HCT116 (cell line): Measurements from ENCODE around the gene TAOK3. TPM values are rescaled to one million over a fixed set of nuclear protein-coding genes. Genes with fewer than 3 reads are reported as not detected.

ENCODE experiments used
- ATAC-seq: fragments of 200-7000 bp; cut with Tn5 transposase; 2 replicates; pipeline ENCODE4 v1.9.1; 2020; ENCODE audit warnings: mild to moderate bottlenecking, moderate library complexity
- BruUV-seq: library from RNA; stranded (reverse); fragments of 400-500 nt; replicated peaks from 2 replicates; lab custom pipeline; 2021; lab: Mats Ljungman, UMichigan
- CTCF ChIA-PET: fragments of 300-600 bp; sonication (Branson Sonifier 250); formaldehyde crosslinking; loops from one replicate; lab custom pipeline; 2021; ENCODE audit warnings: antibody characterized with exemption; lab: Charles Lee
- POLR2A ChIA-PET: fragments of 300-600, 350-600 bp; sonication (Branson Sonifier 250); formaldehyde crosslinking; loops from one replicate; lab custom pipeline; 2021; ENCODE audit warnings: antibody characterized with exemption; lab: Charles Lee
- RAD21 ChIA-PET, 2 experiments: fragments of 300-600 bp; sonication (Branson Sonifier 250); formaldehyde crosslinking; loops; one replicate each; lab custom pipeline; 2023; ENCODE audit warnings: low total read pairs in 2 of 2; ENCODE audit not compliant: uncharacterized antibody in 2 of 2, unreplicated experiment in 2 of 2, low non-redundant PET in 1 of 2; lab: Charles Lee
- DNase-seq: peaks from one replicate; pipeline ENCODE4 v3.0.0-alpha.2; 2010; ENCODE audit warnings: low read depth, low spot score
- H2AFZ ChIP-seq: fragments of 200-600 bp; shearing (Covaris generic), sonication (generic); 2 replicates; pipeline ENCODE4 v1.6.1; 2017; ENCODE audit warnings: low read depth, mixed run types, mixed read lengths, antibody characterized with exemption, low read length; ENCODE audit not compliant: poor library complexity, severe bottlenecking
- H3K27ac ChIP-seq: 2 replicates; pipeline ENCODE4 v1.5.1; 2012; ENCODE audit warnings: low read depth, low read length
- H3K27me3 ChIP-seq: fragments of 200-600 bp; sonication (generic); 2 replicates; pipeline ENCODE4 v1.6.1; 2016; ENCODE audit warnings: mixed run types, low read length, mixed read lengths; ENCODE audit not compliant: insufficient read depth
- H3K36me3 ChIP-seq, 2 experiments: fragments of 200-500 bp in 1 of 2; fragments of 200-600 bp in 1 of 2; sonication (Bioruptor generic) in 1 of 2; sonication (generic) in 1 of 2; 2 replicates each; pipeline versions ENCODE4 v1.5.1 to v1.6.1; 2014 to 2016; ENCODE audit warnings: low read length in 2 of 2, inconsistent platforms in 1 of 2, mixed read lengths in 1 of 2, mixed run types in 1 of 2; ENCODE audit not compliant: insufficient read depth in 2 of 2, control insufficient read depth in 1 of 2
- H3K4me1 ChIP-seq, 2 experiments: fragments of 200-600 bp in 1 of 2; sonication (generic) in 1 of 2; 2 replicates each; pipeline versions ENCODE4 v1.5.1 to v1.6.1; 2012 to 2017; ENCODE audit warnings: low read length in 2 of 2, inconsistent platforms in 1 of 2, mild to moderate bottlenecking in 1 of 2, mixed read lengths in 1 of 2, mixed run types in 1 of 2, moderate library complexity in 1 of 2; ENCODE audit not compliant: insufficient read depth in 2 of 2, control insufficient read depth in 1 of 2
- H3K4me2 ChIP-seq: fragments of 200-600 bp; sonication (generic); 2 replicates; pipeline ENCODE4 v1.6.1; 2017; ENCODE audit warnings: mixed run types, low read length, mixed read lengths
- H3K4me3 ChIP-seq, 2 experiments: fragments of 200-600 bp in 1 of 2; sonication (generic) in 1 of 2; replicated peaks in 1 of 2; 2 replicates each; pipeline ENCODE4 v1.5.1; 2011 to 2016; ENCODE audit warnings: low read length in 2 of 2, control low read depth in 1 of 2, low read depth in 1 of 2, mild to moderate bottlenecking in 1 of 2, mixed read lengths in 1 of 2, mixed run types in 1 of 2
- H3K79me2 ChIP-seq: fragments of 200-600 bp; sonication (generic); 2 replicates; pipeline ENCODE4 v1.6.1; 2017; ENCODE audit warnings: mild to moderate bottlenecking, mixed run types, low read length, moderate library complexity, mixed read lengths; ENCODE audit not compliant: insufficient read depth
- H3K9ac ChIP-seq: fragments of 200-600 bp; sonication (generic); 2 replicates; pipeline ENCODE4 v1.6.1; 2016; ENCODE audit warnings: low read length, mixed read lengths
- H3K9me2 ChIP-seq: fragments of 200-600 bp; sonication (generic), shearing (Covaris generic); 2 replicates; pipeline ENCODE4 v1.6.1; 2017; ENCODE audit warnings: mixed run types, mild to moderate bottlenecking, moderate library complexity; ENCODE audit not compliant: insufficient read depth
- H3K9me3 ChIP-seq, 2 experiments: fragments of 200-500 bp in 1 of 2; fragments of 200-600 bp in 1 of 2; sonication (Bioruptor generic) in 1 of 2; sonication (generic) in 1 of 2; 2 replicates each; pipeline ENCODE4 v1.6.1; 2014 to 2017; ENCODE audit warnings: low read length in 2 of 2, mixed read lengths in 2 of 2, inconsistent platforms in 1 of 2, low read depth in 1 of 2, mild to moderate bottlenecking in 1 of 2, mixed run types in 1 of 2, moderate library complexity in 1 of 2; ENCODE audit not compliant: control insufficient read depth in 1 of 2, insufficient read depth in 1 of 2
- H4K20me1 ChIP-seq: fragments of 200-600 bp; sonication (generic), shearing (Covaris generic); 2 replicates; pipeline ENCODE4 v1.6.1; 2017; ENCODE audit warnings: mixed run types, mild to moderate bottlenecking, moderate library complexity; ENCODE audit not compliant: insufficient read depth
- CBX3 ChIP-seq: IDR thresholded peaks from 2 replicates; pipeline ENCODE4 v1.6.1; 2012; ENCODE audit warnings: low read depth
- EGR1 ChIP-seq: IDR thresholded peaks from 2 replicates; pipeline ENCODE4 v1.6.1; 2012; ENCODE audit warnings: low read depth
- EZH2 ChIP-seq: fragments of 200-600 bp; sonication (generic); IDR thresholded peaks from 2 replicates; pipeline ENCODE4 v1.6.1; 2017; ENCODE audit warnings: antibody characterized with exemption, mixed run types
- EZH2phosphoT487 ChIP-seq: fragments of 200-600 bp; IDR thresholded peaks from 2 replicates; pipeline ENCODE4 v1.6.1; 2018; ENCODE audit warnings: antibody characterized with exemption, borderline replicate concordance
- FOSL1 ChIP-seq: IDR thresholded peaks from 2 replicates; pipeline ENCODE4 v1.6.1; 2012; ENCODE audit warnings: low read depth
- JUND ChIP-seq: IDR thresholded peaks from 2 replicates; pipeline ENCODE4 v1.6.1; 2012
- RAD21 ChIP-seq: IDR thresholded peaks from 2 replicates; pipeline ENCODE4 v1.6.1; 2012; ENCODE audit warnings: low read depth, mild to moderate bottlenecking
- SRF ChIP-seq: IDR thresholded peaks from 2 replicates; pipeline ENCODE4 v1.6.1; 2012; ENCODE audit warnings: low read depth
- TCF7L2 ChIP-seq: IDR thresholded peaks from 2 replicates; pipeline ENCODE4 v1.7.0; 2011; ENCODE audit warnings: borderline replicate concordance, inconsistent platforms; ENCODE audit not compliant: insufficient read depth, insufficient read length; ENCODE audit errors: extremely low read depth
- ZFX ChIP-seq: fragments of 450-650 bp; IDR thresholded peaks from 2 replicates; pipeline ENCODE4 v1.6.1; 2017
- ZNF274 ChIP-seq: fragments of 200-500 bp; sonication (Bioruptor generic); IDR thresholded peaks from 2 replicates; pipeline ENCODE4 v1.6.1; 2014; ENCODE audit warnings: mild to moderate bottlenecking, low read depth, low read length, inconsistent platforms
- intact Hi-C: fragments of 100-400 bp; cut with micrococcal nuclease; formaldehyde crosslinking; loops from 2 replicates; pipeline ENCODE4 v1.10.0; 2022
- total RNA-seq: library from RNA; stranded (reverse); gene quantifications from one replicate; pipeline ENCODE4 v1.2.1, GENCODE V29; 2021; ENCODE audit not compliant: unreplicated experiment
- TF ChIP-seq, protein P1 (sequence below): IDR thresholded peaks from 2 replicates; pipeline ENCODE4 v1.6.1; 2011; ENCODE audit warnings: mild to moderate bottlenecking, low read length, moderate library complexity; ENCODE audit not compliant: insufficient replicate concordance; ENCODE audit errors: extremely low read depth
- TF ChIP-seq, protein P2 (sequence below): IDR thresholded peaks from 2 replicates; pipeline ENCODE4 v1.6.1; 2012
- TF ChIP-seq, protein P3 (sequence below): IDR thresholded peaks from 2 replicates; pipeline ENCODE4 v1.6.1; 2012; ENCODE audit warnings: low read depth

TAOK3 gene
- total RNA-seq, 1 experiment from 2014 or later = 10.5 TPM

DNA sequence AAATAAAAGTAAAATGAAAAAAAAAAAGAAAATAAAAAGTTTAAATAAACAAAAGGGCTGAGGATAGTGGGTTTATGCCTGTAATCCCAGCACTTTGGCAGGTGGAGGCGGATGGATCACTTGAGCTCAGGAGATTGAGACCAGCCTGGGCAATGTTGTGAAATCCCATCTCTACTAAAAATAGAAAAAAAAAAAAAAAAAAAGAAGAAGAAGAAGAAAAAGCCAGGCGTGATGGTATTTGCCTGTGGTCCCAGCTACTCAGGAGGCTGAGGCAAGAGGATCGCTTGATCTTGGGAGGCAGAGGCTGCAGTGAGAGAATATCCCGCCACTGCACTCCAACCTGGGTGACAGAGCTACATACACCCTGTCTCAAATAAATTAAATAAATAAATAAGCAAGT is 3.9 kb downstream of the TAOK3 start (continued):
- TF ChIP-seq ZNF274 = no peak

DNA sequence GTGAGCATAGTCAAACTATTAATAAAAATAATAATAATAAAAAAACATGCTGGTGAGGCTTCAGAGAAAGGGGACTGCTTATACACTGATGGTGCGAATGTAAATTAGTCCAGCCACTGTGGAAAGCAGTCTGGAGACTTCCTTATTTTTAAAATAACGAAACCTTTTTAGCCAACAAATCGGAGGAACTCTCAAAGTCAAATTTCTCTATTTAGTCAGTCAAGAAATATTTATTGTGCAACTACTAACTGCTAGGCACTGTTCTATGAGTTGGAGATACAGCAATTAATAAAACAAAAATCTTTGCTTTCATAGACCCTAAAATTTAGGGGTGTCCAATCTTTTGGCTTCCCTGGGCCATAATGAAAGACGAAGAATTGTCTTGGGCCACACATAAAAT is 10.8 kb downstream of the TAOK3 start:
- Histone ChIP-seq H4K20me1 (no peaks in the 10 kb centered on the region), H3K36me3 (no peaks in the 10 kb centered on the region), H3K79me2 (no peaks in the 10 kb centered on the region), H2AFZ (no peak overlapping the region), H3K4me1 (peaks cover 19 to 25% of the 10 kb centered on the region in 2 experiments), H3K4me2 (no peak overlapping the region), H3K4me3 (no peak overlapping the region), H3K27ac (no peak overlapping the region), H3K9me2 (no peaks in the 10 kb centered on the region), H3K27me3 (no peaks in the 10 kb centered on the region), H3K9me3 (no peaks in the 10 kb centered on the region), H3K9ac (no peak overlapping the region)
- CTCF ChIA-PET = no interaction called here
- no peak for ATAC-seq
- POLR2A ChIA-PET = no interaction called here
- no peak for DNase-seq
- RAD21 ChIA-PET = no interaction called here
- TF ChIP-seq TCF7L2 = no peak
- TF ChIP-seq ZNF274 = no peak
- no peak for TF ChIP-seq EZH2phosphoT487
- TF ChIP-seq, protein P1, sequence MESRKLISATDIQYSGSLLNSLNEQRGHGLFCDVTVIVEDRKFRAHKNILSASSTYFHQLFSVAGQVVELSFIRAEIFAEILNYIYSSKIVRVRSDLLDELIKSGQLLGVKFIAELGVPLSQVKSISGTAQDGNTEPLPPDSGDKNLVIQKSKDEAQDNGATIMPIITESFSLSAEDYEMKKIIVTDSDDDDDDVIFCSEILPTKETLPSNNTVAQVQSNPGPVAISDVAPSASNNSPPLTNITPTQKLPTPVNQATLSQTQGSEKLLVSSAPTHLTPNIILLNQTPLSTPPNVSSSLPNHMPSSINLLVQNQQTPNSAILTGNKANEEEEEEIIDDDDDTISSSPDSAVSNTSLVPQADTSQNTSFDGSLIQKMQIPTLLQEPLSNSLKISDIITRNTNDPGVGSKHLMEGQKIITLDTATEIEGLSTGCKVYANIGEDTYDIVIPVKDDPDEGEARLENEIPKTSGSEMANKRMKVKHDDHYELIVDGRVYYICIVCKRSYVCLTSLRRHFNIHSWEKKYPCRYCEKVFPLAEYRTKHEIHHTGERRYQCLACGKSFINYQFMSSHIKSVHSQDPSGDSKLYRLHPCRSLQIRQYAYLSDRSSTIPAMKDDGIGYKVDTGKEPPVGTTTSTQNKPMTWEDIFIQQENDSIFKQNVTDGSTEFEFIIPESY = no peak
- no peak for TF ChIP-seq SRF
- no peak for TF ChIP-seq CBX3
- TF ChIP-seq EZH2 = no peak
- TF ChIP-seq ZFX = no peak
- TF ChIP-seq RAD21 = no peak
- TF ChIP-seq, protein P2, sequence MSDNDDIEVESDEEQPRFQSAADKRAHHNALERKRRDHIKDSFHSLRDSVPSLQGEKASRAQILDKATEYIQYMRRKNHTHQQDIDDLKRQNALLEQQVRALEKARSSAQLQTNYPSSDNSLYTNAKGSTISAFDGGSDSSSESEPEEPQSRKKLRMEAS = no peak
- TF ChIP-seq FOSL1 = no peak
- no peak for TF ChIP-seq EGR1
- TF ChIP-seq JUND = no peak
- TF ChIP-seq, protein P3, sequence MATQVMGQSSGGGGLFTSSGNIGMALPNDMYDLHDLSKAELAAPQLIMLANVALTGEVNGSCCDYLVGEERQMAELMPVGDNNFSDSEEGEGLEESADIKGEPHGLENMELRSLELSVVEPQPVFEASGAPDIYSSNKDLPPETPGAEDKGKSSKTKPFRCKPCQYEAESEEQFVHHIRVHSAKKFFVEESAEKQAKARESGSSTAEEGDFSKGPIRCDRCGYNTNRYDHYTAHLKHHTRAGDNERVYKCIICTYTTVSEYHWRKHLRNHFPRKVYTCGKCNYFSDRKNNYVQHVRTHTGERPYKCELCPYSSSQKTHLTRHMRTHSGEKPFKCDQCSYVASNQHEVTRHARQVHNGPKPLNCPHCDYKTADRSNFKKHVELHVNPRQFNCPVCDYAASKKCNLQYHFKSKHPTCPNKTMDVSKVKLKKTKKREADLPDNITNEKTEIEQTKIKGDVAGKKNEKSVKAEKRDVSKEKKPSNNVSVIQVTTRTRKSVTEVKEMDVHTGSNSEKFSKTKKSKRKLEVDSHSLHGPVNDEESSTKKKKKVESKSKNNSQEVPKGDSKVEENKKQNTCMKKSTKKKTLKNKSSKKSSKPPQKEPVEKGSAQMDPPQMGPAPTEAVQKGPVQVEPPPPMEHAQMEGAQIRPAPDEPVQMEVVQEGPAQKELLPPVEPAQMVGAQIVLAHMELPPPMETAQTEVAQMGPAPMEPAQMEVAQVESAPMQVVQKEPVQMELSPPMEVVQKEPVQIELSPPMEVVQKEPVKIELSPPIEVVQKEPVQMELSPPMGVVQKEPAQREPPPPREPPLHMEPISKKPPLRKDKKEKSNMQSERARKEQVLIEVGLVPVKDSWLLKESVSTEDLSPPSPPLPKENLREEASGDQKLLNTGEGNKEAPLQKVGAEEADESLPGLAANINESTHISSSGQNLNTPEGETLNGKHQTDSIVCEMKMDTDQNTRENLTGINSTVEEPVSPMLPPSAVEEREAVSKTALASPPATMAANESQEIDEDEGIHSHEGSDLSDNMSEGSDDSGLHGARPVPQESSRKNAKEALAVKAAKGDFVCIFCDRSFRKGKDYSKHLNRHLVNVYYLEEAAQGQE = no peak
- TF ChIP-seq, all 23 proteins: peak for 0
- BruUV-seq = no TSS peak
- intact Hi-C loops = no loop called here
